Dedifferentiated amniotic fluid mesenchymal stem cell (primary cell): Measurements from ENCODE around the gene CACNA2D4.
A peak's percentile ranks its signal among the peaks of the same experiment; 100 is the strongest.

Experiments used
- DNase-seq: peaks from one replicate; pipeline ENCODE4 v3.0.0-alpha.2; 2016; ENCODE audit errors: extremely low spot score

Gene CACNA2D4

GRCh38 chr12:1800401-1801302, 117.8 kb downstream of the CACNA2D4 start:
- no peak for DNase-seq

DNA sequence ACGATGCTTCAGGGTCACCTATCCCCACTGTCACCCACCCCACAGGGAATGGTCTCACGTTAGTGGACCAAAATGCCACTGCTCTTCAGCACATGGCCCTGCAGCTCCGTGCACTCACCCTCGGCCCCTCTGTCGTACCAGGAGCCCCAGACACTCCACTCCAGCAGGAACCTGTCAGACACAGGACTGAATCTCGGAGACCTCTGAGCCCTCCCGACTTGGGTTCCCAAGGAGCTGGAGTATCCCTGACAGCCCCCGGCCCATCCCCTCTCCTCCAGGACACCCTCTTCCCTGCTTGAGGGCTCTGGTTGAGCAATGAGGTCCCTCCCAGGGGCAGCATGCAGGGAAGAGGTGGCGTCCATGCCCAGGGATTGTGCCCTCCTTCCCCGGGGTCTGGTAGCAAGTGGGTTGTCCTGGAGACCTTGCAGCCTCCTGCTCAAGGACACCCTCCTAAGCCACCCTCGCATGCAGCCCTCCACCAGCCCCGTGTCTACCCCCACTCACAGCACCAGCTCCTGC, 118.5 kb downstream of the CACNA2D4 start:
- DNase-seq: no peak

- no peak for DNase-seq
These were observed 119.2 kb downstream of the CACNA2D4 start for GRCh38 chr12:1799051-1799881.

DNA sequence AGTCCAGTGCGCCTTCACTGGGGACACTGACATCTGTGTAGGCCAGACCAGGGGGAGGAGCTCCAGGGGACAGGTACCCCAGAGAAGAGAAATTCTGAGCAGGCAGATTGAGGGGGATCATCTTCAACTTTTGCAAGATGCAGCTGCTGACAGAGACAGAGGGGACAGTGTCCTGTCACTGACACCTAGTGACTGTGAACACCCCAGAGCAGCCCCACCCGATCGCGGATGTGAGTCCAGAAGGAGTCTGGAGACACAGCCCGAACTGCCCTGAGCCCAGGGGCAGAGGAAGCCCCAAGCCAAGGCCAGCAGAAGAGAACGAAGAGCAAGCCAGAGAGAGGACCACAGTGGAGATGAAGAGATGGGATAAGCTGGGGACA, 119.8 kb downstream of the CACNA2D4 start:
- no peak for DNase-seq

DNA sequence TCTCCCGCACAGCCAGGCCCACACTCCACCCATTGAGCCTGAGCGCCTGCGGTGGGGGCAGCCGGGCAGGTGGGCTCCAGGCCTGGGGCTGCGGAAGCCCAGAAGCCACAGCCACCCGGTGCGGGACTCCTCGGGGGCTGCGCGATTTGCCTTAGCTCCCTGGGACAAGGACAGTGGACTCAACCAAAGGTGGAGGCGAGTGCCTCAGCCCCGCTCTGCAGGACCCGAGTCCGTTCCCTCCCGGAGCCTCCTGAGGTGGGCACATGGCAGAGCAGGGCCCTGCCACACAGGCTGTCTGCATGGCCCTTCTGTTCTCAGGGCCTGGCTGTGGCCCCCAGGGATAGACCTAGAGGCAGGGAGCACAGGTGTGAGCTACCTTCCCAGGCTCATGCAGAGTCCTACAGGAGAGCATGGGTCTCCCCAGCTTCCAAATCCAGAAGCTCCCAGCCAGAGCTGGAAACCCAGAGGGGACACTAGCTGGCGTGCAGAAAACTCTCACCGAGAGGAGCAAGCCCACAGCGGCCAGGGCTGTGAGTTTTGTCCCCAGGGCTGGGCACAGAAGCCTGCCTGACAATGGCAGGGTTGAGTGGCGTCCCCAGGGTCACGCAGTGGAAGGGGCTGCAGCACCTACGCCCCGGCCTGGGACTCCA, 120.3 kb downstream of the CACNA2D4 start:
- DNase-seq: no peak

DNA sequence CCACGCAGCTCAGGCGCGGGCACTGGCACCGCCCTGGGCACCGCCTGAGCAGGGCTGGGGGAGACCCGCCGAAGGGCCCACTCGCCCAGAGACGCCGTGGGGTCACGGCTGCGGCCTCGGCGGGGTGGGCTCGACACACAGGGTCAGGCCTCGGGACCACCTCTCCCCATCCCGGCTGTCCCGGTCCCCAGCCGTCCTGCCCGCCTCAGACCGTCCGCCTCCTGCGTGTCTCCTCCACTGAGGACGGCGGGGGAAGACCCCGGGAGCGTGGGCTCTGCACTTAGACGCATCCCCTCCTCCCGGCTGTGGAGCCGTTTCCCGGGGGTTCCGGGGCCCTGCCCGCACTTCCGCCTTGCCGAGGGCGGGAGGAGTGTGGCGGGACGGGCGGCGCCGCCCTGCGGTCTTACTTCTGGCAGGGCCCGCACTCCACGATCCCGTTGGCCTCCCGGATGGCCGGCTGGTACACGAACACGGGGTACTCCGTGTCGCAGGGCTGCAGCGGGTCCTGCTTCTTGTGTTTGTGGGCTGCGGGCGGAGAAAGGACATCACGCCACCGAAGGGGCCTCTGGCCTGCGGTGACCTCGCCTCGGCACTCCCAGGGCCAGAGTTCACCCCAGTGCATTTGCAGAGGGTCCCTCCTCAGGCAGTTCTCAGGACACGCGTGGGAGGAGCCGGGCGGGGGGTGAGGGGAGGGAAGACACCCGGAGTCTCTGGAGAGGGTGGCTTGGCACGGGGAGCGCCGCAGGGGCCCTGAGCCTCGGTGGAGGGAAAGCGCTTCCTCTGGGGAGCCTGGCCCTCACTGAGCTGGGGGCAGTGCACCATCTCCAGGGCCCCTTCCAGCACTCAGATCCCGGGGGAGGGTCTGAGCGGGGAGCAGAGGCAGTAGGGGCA, 121.2 kb downstream of the CACNA2D4 start:
- no peak for DNase-seq

DNA sequence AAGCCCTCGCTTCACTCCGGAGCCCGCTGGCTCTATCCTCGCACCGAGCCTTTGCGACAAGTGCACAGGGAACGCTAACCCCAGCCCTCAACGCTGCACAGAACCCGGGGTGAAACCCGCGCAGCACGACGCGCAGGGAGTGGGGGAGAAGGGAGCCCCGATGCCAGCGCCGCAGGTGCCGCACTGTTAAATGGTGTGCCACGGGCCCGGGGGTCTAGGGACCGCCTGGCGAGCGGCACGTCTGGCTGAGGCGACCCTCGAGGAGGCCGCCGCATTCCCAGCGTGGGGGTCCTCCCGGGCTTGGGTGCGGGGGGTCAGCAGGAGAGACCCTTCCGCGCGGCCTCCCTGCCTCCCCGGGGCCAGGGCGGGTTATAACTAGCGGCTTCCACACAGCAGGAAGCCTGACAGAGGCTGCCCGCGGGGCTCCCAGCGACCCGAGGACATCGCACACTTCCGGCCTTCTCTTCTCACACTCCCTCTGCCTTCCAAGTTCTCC, 121.9 kb downstream of the CACNA2D4 start:
- no peak for DNase-seq

DNA sequence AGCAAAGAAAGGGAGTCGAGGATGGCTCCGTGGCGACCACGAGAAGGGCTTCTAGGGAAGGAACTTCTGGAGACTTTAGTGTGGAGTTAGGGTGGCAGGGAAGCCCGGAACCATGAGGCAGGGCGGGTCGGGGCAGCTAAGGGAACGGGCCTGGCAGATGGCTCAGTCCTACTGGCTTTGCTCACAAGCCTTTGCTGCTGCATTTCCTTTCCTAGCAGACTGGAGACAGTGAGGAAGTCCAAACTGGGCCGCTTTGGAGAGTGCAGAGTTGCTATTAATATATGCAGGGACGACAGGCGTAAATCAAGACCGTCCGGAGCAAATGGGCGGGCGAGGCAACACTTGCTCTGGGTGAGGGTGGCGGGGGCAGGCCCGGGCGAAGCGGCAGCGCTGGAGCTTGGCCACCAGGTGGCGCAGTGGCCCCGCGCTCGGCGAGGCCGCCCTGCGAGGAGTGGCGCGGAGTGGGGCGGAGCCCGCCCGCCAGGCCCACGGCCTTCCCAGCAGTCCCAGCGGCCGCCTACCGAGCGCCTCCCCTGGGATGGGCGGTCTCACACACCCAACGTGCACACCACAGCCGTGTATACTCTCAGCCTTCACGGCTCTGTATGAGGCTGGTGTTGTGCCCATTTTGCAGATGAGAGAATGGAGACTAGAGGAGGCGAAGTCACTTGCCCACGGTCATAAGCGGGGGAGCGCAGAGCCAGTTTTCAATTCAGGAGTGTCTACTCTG, 122.5 kb downstream of the CACNA2D4 start:
- DNase-seq: peak; percentile 69

- no peak for DNase-seq
These were observed 123.1 kb downstream of the CACNA2D4 start for GRCh38 chr12:1795221-1795784.

- DNase-seq: no peak
These were observed 123.9 kb downstream of the CACNA2D4 start for GRCh38 chr12:1794440-1795090.

- no peak for DNase-seq
These were observed 124.8 kb downstream of the CACNA2D4 start for GRCh38 chr12:1793426-1794210.

GRCh38 chr12:1792406-1792805, 126.0 kb downstream of the CACNA2D4 start:
- no peak for DNase-seq

DNA sequence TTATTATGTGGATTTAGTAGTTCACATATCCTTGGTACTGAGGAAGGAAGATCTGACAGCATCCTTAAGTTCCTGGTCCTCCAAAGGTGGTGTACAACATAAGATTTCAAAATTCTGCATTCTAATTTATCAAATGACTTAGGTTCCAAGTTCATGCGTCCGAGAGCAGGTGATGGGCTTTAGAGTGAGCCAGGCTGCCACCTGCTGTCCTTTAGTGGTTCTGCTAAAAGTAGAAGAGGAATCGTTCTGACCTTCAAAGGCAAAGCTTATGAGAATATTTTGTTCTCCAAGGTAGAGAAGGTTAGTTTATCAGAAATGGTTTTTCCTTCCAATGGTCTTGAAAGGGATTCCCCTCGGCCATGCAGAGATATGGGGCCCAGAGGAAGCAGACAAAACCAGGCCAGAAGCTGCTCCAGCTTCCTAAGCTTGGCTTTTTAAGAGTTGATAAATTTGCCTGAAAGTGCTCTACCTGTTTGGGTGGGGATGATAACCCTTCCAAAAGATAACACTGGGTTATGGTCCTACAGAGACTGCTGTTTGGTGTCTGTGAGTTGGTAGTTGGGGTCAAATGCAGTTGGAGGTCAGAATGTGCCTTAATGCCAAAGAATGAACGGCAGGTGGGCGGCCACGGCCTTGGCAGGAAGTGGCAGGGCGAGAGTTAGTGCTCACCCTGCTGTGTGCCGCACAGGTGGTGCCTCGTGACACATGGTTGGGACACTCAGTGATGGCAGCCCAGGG, 127.2 kb downstream of the CACNA2D4 start:
- DNase-seq: peak; percentile 49

GRCh38 chr12:1790444-1790843, 128.0 kb downstream of the CACNA2D4 start:
- DNase-seq: no peak

- no peak for DNase-seq
These were observed 130.7 kb downstream of the CACNA2D4 start for GRCh38 chr12:1787714-1788113.

DNA sequence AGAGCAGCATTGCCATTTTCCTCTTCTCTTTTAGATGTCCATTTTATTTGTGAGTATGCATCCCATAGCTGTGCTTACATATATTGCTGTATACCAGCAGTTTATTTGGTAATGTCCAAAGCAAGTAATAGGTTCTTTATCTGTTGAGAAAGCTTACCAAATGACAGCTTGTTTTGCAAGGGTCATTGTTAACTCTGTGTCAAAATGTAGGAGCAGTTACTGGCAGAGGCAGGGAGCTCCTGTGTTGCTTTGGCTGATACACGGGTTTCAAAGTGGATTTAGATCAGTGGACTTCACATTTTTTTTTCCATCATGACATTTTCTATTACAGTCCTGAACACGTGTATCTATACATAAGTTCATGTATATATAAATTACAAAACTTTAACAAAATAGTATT, 136.2 kb downstream of the CACNA2D4 start:
- no peak for DNase-seq

DNA sequence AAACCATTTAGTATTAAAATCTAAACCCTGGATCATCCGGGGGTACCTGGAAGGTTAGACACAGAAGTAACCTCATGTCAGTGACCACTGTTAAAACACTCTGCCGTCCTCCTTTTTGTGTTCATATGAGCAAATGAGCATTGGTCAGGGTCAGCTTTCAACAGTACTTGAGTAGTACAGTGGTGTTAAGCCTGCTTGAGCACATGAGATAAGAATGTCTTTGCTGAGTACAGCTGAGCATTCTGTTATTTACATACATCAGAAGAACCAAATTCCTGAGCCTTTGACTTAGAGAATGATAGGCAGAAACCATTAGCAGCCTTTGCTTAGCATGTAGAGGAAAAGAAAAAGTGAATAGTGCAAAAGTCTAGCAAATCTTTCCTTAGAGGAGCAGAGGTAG, 136.7 kb downstream of the CACNA2D4 start:
- DNase-seq: peak; percentile 18

GRCh38 chr12:1779783-1780182, 138.7 kb downstream of the CACNA2D4 start:
- DNase-seq: peak; percentile 70
